Neuronal stem cell (in vitro differentiated cells): ENCODE data around the gene UQCRC1. TPM values are rescaled to one million over a fixed set of nuclear protein-coding genes. Genes with fewer than 3 reads are reported as not detected.

ENCODE experiments used
- DNase-seq: peaks from one replicate; pipeline ENCODE4 v3.0.0-alpha.2; 2013; ENCODE audit warnings: low spot score
- H2AFZ ChIP-seq: one replicate; pipeline ENCODE4 v1.6.1; 2013; ENCODE audit warnings: mild to moderate bottlenecking, low read length, inconsistent platforms
- H2AK5ac ChIP-seq: 2 replicates; pipeline ENCODE4 v1.6.1; 2013; ENCODE audit warnings: low read depth, mild to moderate bottlenecking, inconsistent platforms, low read length, moderate library complexity, mixed read lengths
- H2BK120ac ChIP-seq: 2 replicates; pipeline ENCODE4 v1.6.1; 2013; ENCODE audit warnings: low read depth, mild to moderate bottlenecking, inconsistent platforms, low read length, moderate library complexity, mixed read lengths
- H2BK12ac ChIP-seq: one replicate; pipeline ENCODE4 v1.6.1; 2013; ENCODE audit warnings: low read length, inconsistent platforms
- H2BK15ac ChIP-seq: 2 replicates; pipeline ENCODE4 v1.6.1; 2013; ENCODE audit warnings: mild to moderate bottlenecking, low read length, inconsistent platforms, mixed read lengths
- H2BK5ac ChIP-seq: one replicate; pipeline ENCODE4 v1.6.1; 2013; ENCODE audit warnings: inconsistent platforms, mild to moderate bottlenecking, low read length, moderate library complexity
- H3K14ac ChIP-seq: one replicate; pipeline ENCODE4 v1.6.1; 2013; ENCODE audit warnings: low read length, inconsistent platforms
- H3K18ac ChIP-seq: 2 replicates; pipeline ENCODE4 v1.6.1; 2013; ENCODE audit warnings: low read length, inconsistent platforms
- H3K23ac ChIP-seq: 2 replicates; pipeline ENCODE4 v1.6.1; 2013; ENCODE audit warnings: low read depth, mild to moderate bottlenecking, mixed read lengths, low read length, inconsistent platforms; ENCODE audit not compliant: poor library complexity
- H3K27ac ChIP-seq: replicated peaks from 3 replicates; pipeline ENCODE4 v1.5.1; 2013; ENCODE audit warnings: low read length, inconsistent platforms
- H3K27me3 ChIP-seq, 3 experiments: 2 replicates each; pipeline ENCODE4 v1.6.1; 2013; ENCODE audit warnings: low read length in 3 of 3, mild to moderate bottlenecking in 2 of 3, inconsistent platforms in 1 of 3, low read depth in 1 of 3, mixed read lengths in 1 of 3, moderate library complexity in 1 of 3; ENCODE audit not compliant: control insufficient read depth in 3 of 3, insufficient read depth in 3 of 3
- H3K36me3 ChIP-seq, 2 donors: replicated peaks in 1 of 2; 2 replicates each; pipeline ENCODE4 v1.6.1; 2013; ENCODE audit warnings: low read length in 2 of 2; ENCODE audit not compliant: control insufficient read depth in 2 of 2, insufficient read depth in 2 of 2
- H3K4ac ChIP-seq: 2 replicates; pipeline ENCODE4 v1.6.1; 2013; ENCODE audit warnings: inconsistent platforms, mild to moderate bottlenecking, low read length, moderate library complexity
- H3K4me1 ChIP-seq, 2 donors: 1 replicate in 1 of 2; 2 replicates in 1 of 2; pipeline ENCODE4 v1.6.1; 2013; ENCODE audit warnings: low read length in 2 of 2, low read depth in 1 of 2; ENCODE audit not compliant: control insufficient read depth in 2 of 2, insufficient read depth in 1 of 2
- H3K4me2 ChIP-seq: one replicate; pipeline ENCODE4 v1.6.1; 2013; ENCODE audit warnings: mild to moderate bottlenecking, low read length, inconsistent platforms; ENCODE audit not compliant: insufficient read depth, poor library complexity, severe bottlenecking
- H3K4me3 ChIP-seq, 2 donors: 2 replicates each; pipeline ENCODE4 v1.5.1; 2013; ENCODE audit warnings: low read length in 2 of 2, mild to moderate bottlenecking in 2 of 2, inconsistent platforms in 1 of 2, moderate library complexity in 1 of 2
- H3K79me1 ChIP-seq: one replicate; pipeline ENCODE4 v1.6.1; 2013; ENCODE audit warnings: low read depth, mild to moderate bottlenecking, inconsistent platforms, low read length, moderate library complexity
- H3K9ac ChIP-seq: one replicate; pipeline ENCODE4 v1.6.1; 2013; ENCODE audit warnings: mild to moderate bottlenecking, low read depth, low read length, inconsistent platforms; ENCODE audit not compliant: poor library complexity
- H3K9me3 ChIP-seq, 2 donors: replicated peaks in 1 of 2; 2 replicates each; pipeline versions ENCODE3 to v1.6.1; 2013; ENCODE audit warnings: low read length in 2 of 2, mild to moderate bottlenecking in 2 of 2, inconsistent platforms in 1 of 2, low read depth in 1 of 2, mixed read lengths in 1 of 2, moderate library complexity in 1 of 2; ENCODE audit not compliant: control insufficient read depth in 2 of 2, insufficient read depth in 1 of 2
- H4K8ac ChIP-seq: one replicate; pipeline ENCODE4 v1.6.1; 2013; ENCODE audit warnings: low read depth, mild to moderate bottlenecking, inconsistent platforms, low read length, moderate library complexity
- H4K91ac ChIP-seq: one replicate; pipeline ENCODE4 v1.6.1; 2013; ENCODE audit warnings: low read length, low read depth, mild to moderate bottlenecking, inconsistent platforms; ENCODE audit not compliant: poor library complexity
- WGBS, 2 donors: extraction: QIAGEN DNeasy Blood & Tissue Kit; methylation state at CpG; one replicate each; pipeline ENCODE4 v1.1.7; 2013; ENCODE audit warnings: missing lambda C conversion rate in 2 of 2, mixed read lengths in 1 of 2; ENCODE audit not compliant: insufficient read length in 2 of 2, insufficient replicate concordance in 1 of 2; ENCODE audit errors: extremely low coverage in 2 of 2; 5-methylcytosine and 5-hydroxymethylcytosine counted together
- polyA plus RNA-seq, 2 experiments: library from polyadenylated mRNA; stranded (reverse); fragments of 200-250 nt; gene quantifications; one replicate each; pipeline ENCODE4 v1.2.3, GENCODE V29; 2013

The UQCRC1 gene
- polyA plus RNA-seq (2013, experiment 1 of 2) = 137 TPM
- polyA plus RNA-seq (2013, experiment 2 of 2) = 134 TPM

GRCh38 chr3:48609088-48610005, at the start of gene UQCRC1:
TSS of gene UQCRC1 (minus strand) at chr3:48609646. CDS start at chr3:48609620, 26 bp downstream.
- Histone ChIP-seq H3K4me2 (peak within 1 kb of the TSS; percentile 90), H2BK15ac (peak within 1 kb of the TSS; percentile 100), H3K4ac (peak within 1 kb of the TSS; percentile 99), H3K4me3 (peak within 1 kb of the TSS; percentile 70 to 99), H3K4me1 (peaks cover 0 to 5% of the 10 kb centered on the region in 2 donors), H3K27me3 (no peaks in the 10 kb centered on the region), H4K8ac (no peak within 1 kb of the TSS), H2AFZ (peak within 1 kb of the TSS; percentile 90), H2AK5ac (peak within 1 kb of the TSS; percentile 75), H3K79me1 (peaks cover 9% of the 10 kb centered on the region), H3K14ac (peak within 1 kb of the TSS; percentile 100), H3K9me3 (no peaks in the 10 kb centered on the region), H2BK120ac (peak within 1 kb of the TSS; percentile 94), H3K18ac (peak within 1 kb of the TSS; percentile 100), H2BK12ac (peak within 1 kb of the TSS; percentile 100), H3K27ac (peak within 1 kb of the TSS; percentile 78), H3K23ac (peak within 1 kb of the TSS; percentile 100), H2BK5ac (peak within 1 kb of the TSS; percentile 78), H3K9ac (peak within 1 kb of the TSS; percentile 100), H3K36me3 (peaks cover 16 to 45% of the 10 kb centered on the region in 2 donors), H4K91ac (no peak within 1 kb of the TSS)
- WGBS, 2 donors = no CpG with 5 or more reads among the region's 86 CpGs
- DNase-seq = peak; percentile 94

- Histone ChIP-seq H3K9me3 (peaks cover 6 to 24% of the 10 kb centered on the region in 2 donors), H4K8ac (peak overlapping the region; percentile 96), H3K23ac (peak overlapping the region; percentile 82), H4K91ac (peak overlapping the region; percentile 70), H3K18ac (peak overlapping the region; percentile 96), H3K4me3 (no peak overlapping the region), H2AK5ac (peak overlapping the region; percentile 98), H3K9ac (peak overlapping the region; percentile 91), H3K14ac (peak overlapping the region; percentile 76), H3K4me1 (peaks cover 2 to 12% of the 10 kb centered on the region in 2 donors), H3K36me3 (peaks cover 39 to 89% of the 10 kb centered on the region in 2 donors), H2BK120ac (peak overlapping the region; percentile 56), H3K27me3 (no peaks in the 10 kb centered on the region), H3K27ac (peak overlapping the region; percentile 68), H3K4ac (peak overlapping the region; percentile 45), H3K79me1 (peaks cover 7% of the 10 kb centered on the region), H2AFZ (no peak overlapping the region), H2BK5ac (peak overlapping the region; percentile 17), H2BK12ac (peak overlapping the region; percentile 93), H2BK15ac (peak overlapping the region; percentile 99), H3K4me2 (peak overlapping the region; percentile 42)
- DNase-seq = no peak
- WGBS, 2 donors = no CpG with 5 or more reads among the region's 45 CpGs
These were observed 47.4 kb upstream of the UQCRC1 start for GRCh38 chr3:48656841-48657281.

- H4K8ac ChIP-seq = peak overlapping the region; percentile 96
- peak overlapping the region; percentile 80 for H3K27ac ChIP-seq
- peak overlapping the region; percentile 99 for H2BK15ac ChIP-seq
- H2BK5ac ChIP-seq = peak overlapping the region; percentile 17
- H3K14ac ChIP-seq = peak overlapping the region; percentile 97
- H2BK120ac ChIP-seq = peak overlapping the region; percentile 56
- DNase-seq = peak; percentile 89
- peaks cover 44 to 92% of the 10 kb centered on the region in 2 donors for H3K36me3 ChIP-seq
- H3K9me3 ChIP-seq = peaks cover 6 to 24% of the 10 kb centered on the region in 2 donors
- no CpG with 5 or more reads among the region's 94 CpGs for WGBS, 2 donors
- peaks cover 7% of the 10 kb centered on the region for H3K79me1 ChIP-seq
- peak overlapping the region; percentile 96 for H3K18ac ChIP-seq
- H2AK5ac ChIP-seq = peak overlapping the region; percentile 98
- H2BK12ac ChIP-seq = peak overlapping the region; percentile 93
- H2AFZ ChIP-seq = no peak overlapping the region
- H3K4ac ChIP-seq = peak overlapping the region; percentile 45
- H3K23ac ChIP-seq = peak overlapping the region; percentile 82
- peak overlapping the region in 1 of 2 donors; percentile 76 for H3K4me3 ChIP-seq
- H4K91ac ChIP-seq = peak overlapping the region; percentile 70
- no peaks in the 10 kb centered on the region for H3K27me3 ChIP-seq
- peak overlapping the region; percentile 70 for H3K4me2 ChIP-seq
- H3K4me1 ChIP-seq = peaks cover 0 to 10% of the 10 kb centered on the region in 2 donors
- peak overlapping the region; percentile 91 for H3K9ac ChIP-seq
These were observed 46.8 kb upstream of the UQCRC1 start for GRCh38 chr3:48656061-48656840.
